22Rv1 (cell line): ENCODE measurements around the gene ZNF48.

Experiments used
- H3K27ac ChIP-seq: fragments of 450-650 bp; 2 replicates; pipeline ENCODE4 v1.5.1; 2017
- ZFX ChIP-seq: fragments of 450-650 bp; IDR thresholded peaks from 2 replicates; pipeline ENCODE4 v1.6.1; 2017; ENCODE audit warnings: antibody characterized with exemption, borderline replicate concordance
- TF ChIP-seq, protein P1 (sequence below): fragments of 450-650 bp; IDR thresholded peaks from 2 replicates; pipeline ENCODE4 v1.5.1; 2017; ENCODE audit warnings: mild to moderate bottlenecking

Gene ZNF48

DNA sequence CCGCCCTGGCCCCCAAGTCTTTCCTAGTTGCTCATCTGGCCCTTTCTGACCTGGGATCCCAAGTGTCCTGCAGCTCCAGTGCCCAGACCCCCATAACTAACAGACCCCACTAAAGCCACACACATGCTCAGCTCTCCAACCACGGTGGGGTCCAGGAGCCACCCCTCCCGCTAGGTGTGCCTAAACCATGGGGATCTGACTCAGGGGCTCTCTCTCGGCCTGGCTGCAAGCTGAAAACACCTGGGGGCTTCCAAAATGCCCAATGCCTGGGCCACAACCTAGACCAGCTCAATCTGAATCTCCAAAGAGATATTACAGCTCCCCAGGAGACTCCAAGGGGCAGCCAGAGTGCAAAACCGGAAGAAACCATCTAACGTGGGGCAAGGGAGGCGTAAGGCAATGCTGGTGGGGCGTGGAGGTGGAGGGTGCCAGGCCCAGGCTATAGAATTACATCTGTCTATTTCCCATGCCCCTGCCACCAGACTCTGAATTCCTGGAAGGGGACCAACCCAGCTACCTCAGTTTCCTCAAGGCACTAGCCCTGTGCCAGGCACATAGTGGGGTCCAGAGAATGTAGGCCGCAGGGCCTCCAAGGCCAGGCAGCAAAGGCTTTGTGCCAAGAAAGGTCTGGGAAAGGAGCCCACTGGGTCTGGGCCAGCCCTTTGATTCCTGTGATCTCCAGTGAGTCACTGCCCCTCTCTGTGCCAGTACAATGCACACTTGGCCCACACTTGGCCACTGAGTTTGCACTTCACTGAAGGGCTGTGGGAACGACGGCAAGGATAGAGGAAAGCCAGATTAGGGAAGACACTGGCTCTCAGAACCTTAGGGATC, 43.4 kb upstream of the ZNF48 start:
- no peak overlapping the region for H3K27ac ChIP-seq

DNA sequence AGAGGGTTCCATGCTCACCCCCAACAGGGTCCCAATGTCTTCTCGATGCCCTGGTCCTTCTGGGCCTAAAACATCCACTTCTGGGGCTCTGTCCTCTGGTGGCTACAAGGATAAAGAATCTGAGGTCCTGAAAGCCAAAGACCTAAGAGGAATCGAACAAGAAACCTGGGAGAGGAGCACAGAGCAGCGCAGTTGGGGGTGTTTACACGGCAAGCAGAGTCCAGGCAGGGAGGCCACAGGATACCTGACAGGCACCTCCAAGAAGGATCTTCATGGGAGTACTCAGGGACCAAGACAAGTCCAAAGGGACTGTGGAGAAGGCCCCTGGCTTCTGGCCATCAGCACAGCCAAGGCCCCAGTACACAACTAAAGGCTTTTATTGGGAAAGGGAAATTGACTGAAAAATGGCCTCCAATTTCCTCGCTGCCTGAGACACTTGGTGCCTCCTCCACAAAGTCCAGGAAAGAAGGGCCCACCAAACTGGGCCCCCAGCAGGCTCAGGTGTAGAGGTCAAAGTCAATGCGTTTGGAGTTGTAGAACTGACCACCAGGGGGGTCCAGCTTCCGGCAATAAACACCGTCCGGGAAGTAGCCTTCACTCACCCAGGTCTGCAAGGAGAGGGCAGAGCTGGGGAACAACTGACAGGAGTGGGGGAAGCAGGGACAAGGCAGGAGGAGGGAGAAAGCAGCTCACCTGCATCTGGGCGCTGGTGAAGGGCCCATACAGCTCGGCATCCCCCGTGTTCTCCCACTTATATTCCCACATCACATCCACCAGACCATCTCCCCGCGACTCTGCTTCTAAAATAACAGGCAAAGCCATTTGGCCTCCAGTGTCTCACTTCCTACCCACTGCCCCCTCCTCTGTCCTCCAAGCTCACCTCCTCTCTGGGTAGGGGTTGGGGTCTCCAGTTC, 42.5 kb upstream of the ZNF48 start:
- TF ChIP-seq, protein P1, sequence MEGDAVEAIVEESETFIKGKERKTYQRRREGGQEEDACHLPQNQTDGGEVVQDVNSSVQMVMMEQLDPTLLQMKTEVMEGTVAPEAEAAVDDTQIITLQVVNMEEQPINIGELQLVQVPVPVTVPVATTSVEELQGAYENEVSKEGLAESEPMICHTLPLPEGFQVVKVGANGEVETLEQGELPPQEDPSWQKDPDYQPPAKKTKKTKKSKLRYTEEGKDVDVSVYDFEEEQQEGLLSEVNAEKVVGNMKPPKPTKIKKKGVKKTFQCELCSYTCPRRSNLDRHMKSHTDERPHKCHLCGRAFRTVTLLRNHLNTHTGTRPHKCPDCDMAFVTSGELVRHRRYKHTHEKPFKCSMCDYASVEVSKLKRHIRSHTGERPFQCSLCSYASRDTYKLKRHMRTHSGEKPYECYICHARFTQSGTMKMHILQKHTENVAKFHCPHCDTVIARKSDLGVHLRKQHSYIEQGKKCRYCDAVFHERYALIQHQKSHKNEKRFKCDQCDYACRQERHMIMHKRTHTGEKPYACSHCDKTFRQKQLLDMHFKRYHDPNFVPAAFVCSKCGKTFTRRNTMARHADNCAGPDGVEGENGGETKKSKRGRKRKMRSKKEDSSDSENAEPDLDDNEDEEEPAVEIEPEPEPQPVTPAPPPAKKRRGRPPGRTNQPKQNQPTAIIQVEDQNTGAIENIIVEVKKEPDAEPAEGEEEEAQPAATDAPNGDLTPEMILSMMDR = 0 out of 2 replicates have a peak, but pooled peaks have one; percentile 16
- no peak for TF ChIP-seq ZFX
- H3K27ac ChIP-seq = no peak overlapping the region

More for the DNA sequence above, 43.4 kb upstream of the ZNF48 start:
- TF ChIP-seq, protein P1 = no peak
- TF ChIP-seq ZFX = no peak

DNA sequence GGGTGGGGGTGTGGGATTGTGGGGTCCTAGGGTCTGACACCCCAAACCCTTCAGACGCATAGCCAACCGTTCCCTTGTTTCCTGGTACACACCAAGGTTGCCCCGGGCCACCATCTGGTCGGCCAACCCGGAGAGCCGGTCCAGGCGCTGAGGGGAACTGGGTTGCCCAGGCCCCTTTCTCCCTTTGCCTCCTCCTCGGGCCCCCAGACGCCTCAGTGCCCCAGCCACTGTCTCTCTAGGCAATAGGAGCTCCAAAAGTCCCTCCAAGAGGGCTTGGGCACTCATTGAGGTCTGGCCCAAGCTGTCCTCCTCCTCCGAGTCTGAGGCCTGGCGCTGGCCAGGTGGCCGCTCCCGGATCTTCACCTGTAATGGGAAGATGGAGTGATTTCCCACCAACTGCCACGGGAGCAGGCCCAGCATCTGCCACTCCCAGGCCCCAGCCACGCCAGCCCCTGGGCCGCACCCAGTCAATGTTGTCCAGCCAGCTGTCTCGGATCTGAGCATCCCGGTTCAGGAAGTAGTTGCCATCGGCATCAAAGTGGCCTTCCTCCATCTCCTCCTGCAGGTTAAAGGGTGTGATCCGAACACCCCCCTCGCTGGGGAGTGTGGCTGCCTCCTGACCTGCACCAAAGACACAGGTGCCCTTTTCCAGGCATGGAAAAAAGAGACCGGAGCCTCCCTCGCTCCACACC, 41.6 kb upstream of the ZNF48 start:
- H3K27ac ChIP-seq = peak overlapping the region; percentile 92; the same call in 1 of the 2 replicates
- TF ChIP-seq, protein P1 = no peak

DNA sequence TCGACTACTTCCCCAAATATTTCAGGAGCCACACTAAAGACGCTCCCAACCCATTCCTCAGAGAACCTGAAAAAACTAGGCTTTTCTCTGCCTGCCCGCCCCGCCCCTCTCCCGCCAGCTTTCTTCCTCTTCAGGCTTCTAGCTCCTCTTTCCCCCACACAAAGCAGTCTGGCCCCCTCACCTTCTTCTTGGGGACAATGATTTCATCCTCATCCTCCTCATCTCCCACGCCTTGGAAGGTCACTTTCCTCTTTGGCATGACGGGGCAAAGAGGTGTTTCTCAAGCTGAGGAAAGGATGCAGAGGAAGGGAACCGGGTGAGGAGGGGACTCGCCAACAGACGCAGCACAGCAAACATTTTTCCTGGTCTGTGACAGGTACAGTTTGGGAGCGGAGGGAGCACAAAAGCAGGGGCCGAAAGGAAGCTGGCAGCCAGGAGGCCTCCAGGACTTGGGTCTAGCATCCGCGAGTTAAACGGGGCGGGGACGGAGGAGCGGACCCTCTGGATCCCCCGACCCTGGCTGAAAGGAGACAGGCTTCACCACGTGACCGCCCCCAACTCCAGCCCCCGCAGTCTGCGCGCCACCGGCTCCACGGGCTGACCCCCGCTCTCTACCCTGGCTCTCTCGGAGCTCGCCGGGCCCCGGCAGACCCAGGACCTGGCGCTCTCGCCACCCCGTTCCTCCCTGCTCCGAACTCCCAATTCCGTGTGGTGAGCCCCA, 40.6 kb upstream of the ZNF48 start:
- no peak for TF ChIP-seq ZFX
- TF ChIP-seq, protein P1 = no peak
- H3K27ac ChIP-seq = peak overlapping the region; percentile 92

DNA sequence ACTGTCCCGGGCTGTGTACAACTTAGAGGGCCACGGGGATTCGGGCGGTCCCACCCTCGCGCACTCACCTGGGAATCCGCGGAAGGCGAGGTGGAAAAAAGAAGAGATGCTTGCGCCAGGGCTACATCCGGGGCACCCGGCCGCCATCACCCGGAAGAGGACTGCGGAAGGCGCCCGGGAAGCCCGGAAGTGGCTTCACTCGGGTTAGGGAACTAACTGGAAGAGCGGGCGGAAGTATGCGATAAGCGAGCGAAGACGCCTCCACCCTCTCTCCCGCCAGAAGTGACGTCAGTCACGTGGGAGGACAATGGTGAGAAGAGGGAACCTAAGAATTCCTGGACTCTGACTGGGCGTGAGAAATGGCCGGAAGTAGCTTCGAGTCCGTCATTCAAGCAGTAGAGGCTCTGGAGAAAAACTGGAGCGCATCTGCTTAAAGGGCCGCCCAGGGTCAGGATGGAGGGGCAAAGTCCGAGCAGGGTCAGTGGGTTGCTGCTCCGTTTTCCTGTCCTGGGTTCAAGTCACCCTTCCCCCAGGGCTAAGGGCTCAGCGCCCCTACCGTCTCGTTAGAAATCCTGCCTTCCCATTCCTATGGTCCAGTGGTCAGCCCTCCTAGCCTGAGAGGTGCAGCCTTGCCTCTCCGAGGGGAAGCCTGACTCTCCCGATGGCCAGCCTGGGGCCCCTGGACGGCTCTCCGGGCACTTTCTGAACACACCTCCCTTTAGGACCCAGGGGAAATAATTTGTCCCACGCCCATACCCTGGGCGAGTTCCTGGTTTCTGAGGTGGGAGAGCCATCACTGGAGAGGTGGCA, 39.9 kb upstream of the ZNF48 start, which contains the start of gene CD2BP2:
TSS of gene CD2BP2 (minus strand) at position 165 of the 810 bp plus-strand sequence. CDS start 627 bp downstream, outside the sequence.
- TF ChIP-seq, protein P1 = peak; percentile 12; the same call in 1 of the 2 replicates
- no peak for TF ChIP-seq ZFX
- peak within 1 kb of the TSS; percentile 92 for H3K27ac ChIP-seq

DNA sequence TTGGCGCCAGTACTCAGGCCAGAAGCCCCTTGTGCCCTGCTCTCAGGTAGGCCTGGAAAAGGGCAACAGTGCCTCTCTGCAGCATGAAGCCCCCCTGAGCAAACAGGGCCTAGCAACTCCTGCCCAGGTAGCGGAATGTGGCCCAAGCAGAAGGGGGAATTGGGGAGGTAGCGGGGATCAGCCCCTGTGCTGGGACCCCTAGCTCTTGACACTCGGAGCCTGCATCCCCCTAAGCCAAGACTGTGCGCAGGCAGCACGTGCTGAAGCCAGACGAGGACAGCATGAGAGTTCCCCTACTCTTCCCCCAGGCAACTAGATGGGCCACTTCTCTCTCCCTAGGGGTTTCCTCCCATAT, 39.3 kb upstream of the ZNF48 start:
- peak overlapping the region; percentile 92 for H3K27ac ChIP-seq
- TF ChIP-seq ZFX = no peak
- TF ChIP-seq, protein P1 = no peak
